ENCODE data around the gene NCS1. TPM values are rescaled to one million over a fixed set of nuclear protein-coding genes. Genes with fewer than 3 reads are reported as not detected.

The NCS1 gene
- total and polyA plus RNA-seq, 8 donors = 16.7 to 24.9 (median 19.7) TPM

DNA sequence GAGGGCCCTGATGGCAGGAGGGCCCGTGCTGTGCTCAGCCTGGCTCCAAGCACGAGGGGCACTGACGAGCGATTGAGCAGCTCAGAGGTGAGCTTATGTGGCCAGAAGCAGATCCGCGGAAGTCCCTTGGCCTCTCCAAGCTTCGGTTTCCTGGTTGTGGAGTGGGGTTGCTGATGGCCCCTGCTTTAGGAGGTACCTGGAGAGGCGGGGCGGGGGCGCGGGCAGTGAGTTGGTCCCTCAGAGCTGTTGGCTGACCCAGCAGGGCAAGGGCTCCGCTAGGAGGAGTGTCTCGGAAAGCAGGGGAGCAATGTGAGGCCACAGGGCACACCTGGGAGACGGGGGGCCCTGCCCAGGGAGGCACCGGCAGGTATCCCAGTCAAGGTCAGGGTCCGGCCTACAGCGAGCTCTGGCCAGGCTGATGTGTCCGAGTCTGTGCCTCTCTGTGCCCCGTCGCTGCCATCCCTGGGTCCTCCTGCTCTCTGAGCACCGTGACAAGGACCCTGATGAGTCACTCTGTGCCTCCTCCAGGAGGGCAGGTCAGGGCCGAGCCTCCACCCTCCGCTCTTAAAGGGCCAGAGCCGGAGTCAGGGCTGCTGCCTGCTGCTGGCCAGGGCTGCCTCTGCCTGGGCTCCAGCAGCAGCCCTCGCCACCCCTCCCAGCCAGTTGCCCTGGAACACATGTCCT is 14.8 kb downstream of the NCS1 start:
- no peaks in the 10 kb centered on the region for H3K4me1 ChIP-seq
- no peaks in the 10 kb centered on the region for H3K36me3 ChIP-seq
- H3K4me3 ChIP-seq = no peak overlapping the region
- H3K27me3 ChIP-seq = no peaks in the 10 kb centered on the region
- H3K27ac ChIP-seq = no peak overlapping the region
- intact Hi-C loops (cut with DNase I) = no loop called here
- DNase-seq = peak in 2 of 4 donors; percentile 58 to 85
- peak; percentile 96 for ATAC-seq
- H3K9me3 ChIP-seq = no peaks in the 10 kb centered on the region
- TF ChIP-seq, protein P1, sequence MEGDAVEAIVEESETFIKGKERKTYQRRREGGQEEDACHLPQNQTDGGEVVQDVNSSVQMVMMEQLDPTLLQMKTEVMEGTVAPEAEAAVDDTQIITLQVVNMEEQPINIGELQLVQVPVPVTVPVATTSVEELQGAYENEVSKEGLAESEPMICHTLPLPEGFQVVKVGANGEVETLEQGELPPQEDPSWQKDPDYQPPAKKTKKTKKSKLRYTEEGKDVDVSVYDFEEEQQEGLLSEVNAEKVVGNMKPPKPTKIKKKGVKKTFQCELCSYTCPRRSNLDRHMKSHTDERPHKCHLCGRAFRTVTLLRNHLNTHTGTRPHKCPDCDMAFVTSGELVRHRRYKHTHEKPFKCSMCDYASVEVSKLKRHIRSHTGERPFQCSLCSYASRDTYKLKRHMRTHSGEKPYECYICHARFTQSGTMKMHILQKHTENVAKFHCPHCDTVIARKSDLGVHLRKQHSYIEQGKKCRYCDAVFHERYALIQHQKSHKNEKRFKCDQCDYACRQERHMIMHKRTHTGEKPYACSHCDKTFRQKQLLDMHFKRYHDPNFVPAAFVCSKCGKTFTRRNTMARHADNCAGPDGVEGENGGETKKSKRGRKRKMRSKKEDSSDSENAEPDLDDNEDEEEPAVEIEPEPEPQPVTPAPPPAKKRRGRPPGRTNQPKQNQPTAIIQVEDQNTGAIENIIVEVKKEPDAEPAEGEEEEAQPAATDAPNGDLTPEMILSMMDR (IDR thresholded peaks at IDR 0.05) = no peak

DNA sequence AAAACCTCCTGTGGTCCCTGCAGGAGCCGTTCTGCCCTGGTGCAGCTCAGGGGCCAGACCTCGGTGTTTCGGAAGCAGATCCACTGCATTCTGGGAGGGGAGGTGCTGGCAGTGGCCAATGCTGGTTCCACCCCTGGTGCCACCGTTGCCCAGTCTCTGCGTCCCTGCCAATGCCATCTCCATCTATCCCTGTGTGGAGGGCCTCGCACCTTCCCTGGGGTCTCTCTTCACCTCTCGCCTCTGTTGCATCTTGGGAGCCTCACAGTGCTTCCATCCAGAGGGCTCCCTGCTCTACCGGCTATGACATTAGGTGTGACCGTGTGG is 15.3 kb downstream of the NCS1 start:
- no peak overlapping the region for H3K4me3 ChIP-seq
- no peak overlapping the region for H3K27ac ChIP-seq
- ATAC-seq (no peak), DNase-seq (no peak)
- H3K27me3 ChIP-seq = no peaks in the 10 kb centered on the region
- intact Hi-C loops (cut with DNase I) = no loop called here
- no peaks in the 10 kb centered on the region for H3K36me3 ChIP-seq
- no peaks in the 10 kb centered on the region for H3K4me1 ChIP-seq
- TF ChIP-seq, protein P1 (IDR thresholded peaks at IDR 0.05) = no peak
- no peaks in the 10 kb centered on the region for H3K9me3 ChIP-seq

DNA sequence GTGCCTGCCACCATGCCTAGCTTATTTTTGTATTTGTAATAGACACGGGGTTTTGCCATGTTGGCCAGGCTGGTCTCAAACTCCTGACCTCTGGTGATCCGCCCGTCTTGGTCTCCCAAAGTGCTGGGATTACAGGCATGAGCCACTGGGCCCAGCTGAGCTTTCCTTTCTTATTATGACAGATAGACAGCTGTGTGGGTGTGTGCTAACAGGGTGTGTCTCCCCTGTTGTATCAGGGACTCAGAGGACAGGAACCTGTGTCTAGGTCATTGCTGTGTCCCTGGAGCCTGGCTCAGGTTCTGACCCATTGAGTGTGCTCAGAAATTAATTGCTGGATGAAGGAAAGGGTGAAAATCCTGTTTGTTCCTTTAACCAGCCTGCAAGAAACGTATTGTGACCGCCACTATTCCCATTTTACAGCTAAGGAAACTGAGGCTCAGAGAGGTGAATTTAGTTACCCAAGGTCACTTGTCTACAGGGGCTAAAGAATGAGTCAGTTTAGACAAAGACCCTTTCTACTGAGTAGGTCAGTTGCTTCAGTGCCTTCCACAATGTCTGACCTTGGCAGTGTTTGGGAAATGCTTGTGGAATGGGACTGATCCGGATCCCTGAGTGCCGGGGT is 16.8 kb downstream of the NCS1 start:
- no peaks in the 10 kb centered on the region for H3K27me3 ChIP-seq
- no peak for DNase-seq
- TF ChIP-seq, protein P1 (IDR thresholded peaks at IDR 0.05) = no peak
- intact Hi-C loops (cut with DNase I) = no loop called here
- no peaks in the 10 kb centered on the region for H3K9me3 ChIP-seq
- no peak overlapping the region for H3K27ac ChIP-seq
- H3K4me3 ChIP-seq = no peak overlapping the region
- H3K4me1 ChIP-seq = no peaks in the 10 kb centered on the region
- no peaks in the 10 kb centered on the region for H3K36me3 ChIP-seq
- no peak for ATAC-seq

DNA sequence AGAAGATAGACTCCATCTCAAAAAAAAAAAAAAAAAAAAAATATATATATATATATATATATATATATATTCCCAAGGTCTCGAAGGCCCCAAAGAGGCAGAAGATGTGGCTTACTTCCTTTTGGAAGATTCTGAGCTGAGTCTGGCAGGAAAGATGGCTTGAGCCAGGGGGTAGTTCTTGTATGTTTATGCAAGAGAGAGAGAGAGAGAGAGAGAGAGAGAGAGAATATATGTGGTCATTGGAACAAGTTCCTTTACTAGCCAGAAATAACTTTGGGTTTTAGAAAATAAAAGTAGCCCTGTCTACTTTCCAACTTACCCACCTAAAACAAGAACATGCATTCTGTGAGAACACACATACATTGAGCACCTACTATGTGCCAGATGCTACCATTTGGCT is 17.6 kb downstream of the NCS1 start:
- Histone ChIP-seq H3K27me3 (no peaks in the 10 kb centered on the region), H3K36me3 (no peaks in the 10 kb centered on the region), H3K27ac (no peak overlapping the region), H3K9me3 (no peaks in the 10 kb centered on the region), H3K4me1 (no peaks in the 10 kb centered on the region), H3K4me3 (no peak overlapping the region)
- TF ChIP-seq, protein P1 (IDR thresholded peaks at IDR 0.05) = no peak
- ATAC-seq (no peak), DNase-seq (no peak)
- intact Hi-C loops (cut with DNase I) = no loop called here

DNA sequence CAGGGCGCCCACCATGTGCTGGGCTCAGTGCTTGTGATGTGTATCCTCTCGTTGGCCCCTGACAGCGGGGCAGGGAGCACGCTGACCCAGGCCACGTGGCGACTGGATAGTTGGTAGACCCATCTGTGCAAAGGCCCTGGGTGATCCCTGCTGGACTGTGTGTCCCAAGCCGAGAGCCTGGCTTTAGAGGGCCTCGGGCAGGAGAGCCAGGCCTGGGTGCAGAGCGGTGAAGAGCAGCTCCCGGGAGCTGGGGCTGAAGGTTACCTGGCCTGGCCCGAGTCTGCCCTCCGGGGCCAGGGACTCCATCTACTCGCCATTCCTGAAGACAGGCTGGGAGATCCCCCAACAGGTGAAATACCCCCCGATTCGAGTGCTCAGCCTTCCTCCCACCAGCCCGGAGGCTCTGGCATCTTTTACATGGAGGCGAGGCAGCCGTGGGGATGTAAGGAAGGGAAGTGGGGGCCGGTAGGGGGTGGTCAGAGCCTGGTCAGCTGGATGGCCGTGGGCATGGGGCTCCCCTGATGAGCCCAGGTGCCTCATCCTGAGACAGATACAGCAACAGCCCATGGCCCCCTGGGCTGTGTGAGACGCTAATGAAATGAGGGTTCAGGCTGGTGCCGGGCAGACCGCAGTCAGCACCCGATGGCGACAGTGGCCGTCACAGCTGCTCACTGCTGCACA is 19.0 kb downstream of the NCS1 start:
- Histone ChIP-seq H3K27ac (no peak overlapping the region), H3K4me3 (no peak overlapping the region), H3K4me1 (no peaks in the 10 kb centered on the region)

More for the DNA sequence above, 19.0 kb downstream of the NCS1 start:
- no peaks in the 10 kb centered on the region for H3K27me3 ChIP-seq
- intact Hi-C loops (cut with DNase I) = no loop called here
- no peak for DNase-seq
- no peaks in the 10 kb centered on the region for H3K9me3 ChIP-seq
- no peaks in the 10 kb centered on the region for H3K36me3 ChIP-seq
- no peak for ATAC-seq
- TF ChIP-seq, protein P1 (IDR thresholded peaks at IDR 0.05) = no peak
